A549 treated with RU486 at 1 μM for 4 hours (cell line): Measurements from ENCODE around the gene PPP5C. TPM values are rescaled to one million over a fixed set of nuclear protein-coding genes. Genes with fewer than 3 reads are reported as not detected.

ENCODE experiments used
- total RNA-seq: library from RNA; stranded (reverse); fragments of 200-300 nt; extraction: Qiagen RNA extraction; gene quantifications from 5 replicates; pipeline ENCODE4 v1.2.3, GENCODE V29; 2022; ENCODE audit warnings: low read depth

Gene PPP5C, protein sequence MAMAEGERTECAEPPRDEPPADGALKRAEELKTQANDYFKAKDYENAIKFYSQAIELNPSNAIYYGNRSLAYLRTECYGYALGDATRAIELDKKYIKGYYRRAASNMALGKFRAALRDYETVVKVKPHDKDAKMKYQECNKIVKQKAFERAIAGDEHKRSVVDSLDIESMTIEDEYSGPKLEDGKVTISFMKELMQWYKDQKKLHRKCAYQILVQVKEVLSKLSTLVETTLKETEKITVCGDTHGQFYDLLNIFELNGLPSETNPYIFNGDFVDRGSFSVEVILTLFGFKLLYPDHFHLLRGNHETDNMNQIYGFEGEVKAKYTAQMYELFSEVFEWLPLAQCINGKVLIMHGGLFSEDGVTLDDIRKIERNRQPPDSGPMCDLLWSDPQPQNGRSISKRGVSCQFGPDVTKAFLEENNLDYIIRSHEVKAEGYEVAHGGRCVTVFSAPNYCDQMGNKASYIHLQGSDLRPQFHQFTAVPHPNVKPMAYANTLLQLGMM
- total RNA-seq, result 80.5 to 88.2 TPM (median 82.1 TPM) in 5 replicates

DNA sequence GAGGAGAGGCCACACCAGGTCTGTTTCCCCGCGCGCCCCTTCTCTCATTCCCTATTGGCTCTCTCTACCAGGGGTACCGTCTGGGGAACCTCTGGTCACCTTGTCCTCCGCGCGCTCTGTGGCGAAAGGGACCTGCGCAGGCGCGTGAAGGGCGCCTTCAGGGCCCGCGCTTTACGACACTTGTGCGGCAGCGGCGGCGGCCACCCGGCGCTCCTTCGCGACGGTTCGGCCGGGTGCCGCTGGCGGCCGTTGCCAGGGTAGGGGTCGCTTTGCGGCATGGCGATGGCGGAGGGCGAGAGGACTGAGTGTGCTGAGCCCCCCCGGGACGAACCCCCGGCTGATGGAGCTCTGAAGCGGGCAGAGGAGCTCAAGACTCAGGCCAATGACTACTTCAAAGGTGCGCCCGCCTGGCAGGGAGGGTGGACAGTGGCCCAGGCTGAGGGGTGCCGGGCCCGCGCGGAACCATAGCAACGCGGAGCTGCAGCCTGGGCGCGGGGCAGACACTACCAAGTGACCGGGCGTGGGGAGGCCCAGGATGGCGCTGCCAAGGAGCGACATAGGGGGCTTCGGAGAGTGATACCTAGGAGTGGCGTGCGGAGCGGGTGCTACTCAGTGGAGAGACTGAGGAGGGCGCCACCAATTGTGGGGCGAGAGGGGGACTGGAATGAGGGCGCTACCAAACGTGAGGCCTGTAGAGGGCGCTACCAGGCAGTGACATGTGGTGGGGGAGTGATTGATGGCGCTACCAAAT, at the start of gene PPP5C:
Gene PPP5C, plus strand, starts transcription at position 267 of the 751 bp plus-strand sequence. Its CDS starts 10 bp downstream, at position 277.

DNA sequence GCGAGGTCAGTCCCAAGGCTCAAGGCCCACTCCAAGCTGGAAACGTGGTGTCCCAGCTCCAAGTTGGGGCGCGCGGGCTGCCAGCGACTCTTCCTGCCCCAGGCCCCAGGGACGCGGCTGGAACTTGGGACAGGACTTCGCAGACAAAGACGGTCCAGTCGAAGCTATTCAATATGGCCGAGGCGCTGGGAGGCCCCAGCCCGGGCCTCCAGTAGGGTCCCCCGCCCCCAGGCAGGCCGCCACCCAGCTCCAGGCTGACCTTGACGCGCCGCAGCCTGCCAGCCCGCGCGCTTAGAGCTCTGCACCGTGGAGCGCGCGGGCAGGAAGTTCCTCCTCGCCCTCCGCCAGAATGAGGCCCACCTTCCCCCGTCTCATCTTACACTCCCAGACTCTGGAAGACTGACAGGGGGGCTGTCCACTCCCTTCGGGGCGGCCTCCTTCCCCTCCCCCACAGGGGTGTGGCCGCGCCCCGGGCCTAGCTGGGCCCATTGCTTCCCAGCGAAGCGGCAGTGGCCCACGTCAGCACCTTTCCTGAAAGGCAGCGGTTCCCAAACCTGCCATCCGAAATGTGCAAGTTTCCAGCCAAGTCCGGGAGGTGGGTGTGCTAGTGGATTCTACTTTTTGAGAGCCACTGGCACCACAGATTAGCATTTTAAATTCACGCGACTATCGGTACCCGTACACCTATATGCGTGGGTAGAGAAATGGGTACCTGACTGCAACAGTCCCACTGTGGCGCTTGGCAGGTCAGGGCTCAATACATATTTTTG, 66.6 kb downstream of the PPP5C start, which contains the start of gene CCDC8:
Gene CCDC8, minus strand, starts transcription at position 303 of the 770 bp plus-strand sequence. CDS start 754 bp downstream, outside the sequence.

DNA sequence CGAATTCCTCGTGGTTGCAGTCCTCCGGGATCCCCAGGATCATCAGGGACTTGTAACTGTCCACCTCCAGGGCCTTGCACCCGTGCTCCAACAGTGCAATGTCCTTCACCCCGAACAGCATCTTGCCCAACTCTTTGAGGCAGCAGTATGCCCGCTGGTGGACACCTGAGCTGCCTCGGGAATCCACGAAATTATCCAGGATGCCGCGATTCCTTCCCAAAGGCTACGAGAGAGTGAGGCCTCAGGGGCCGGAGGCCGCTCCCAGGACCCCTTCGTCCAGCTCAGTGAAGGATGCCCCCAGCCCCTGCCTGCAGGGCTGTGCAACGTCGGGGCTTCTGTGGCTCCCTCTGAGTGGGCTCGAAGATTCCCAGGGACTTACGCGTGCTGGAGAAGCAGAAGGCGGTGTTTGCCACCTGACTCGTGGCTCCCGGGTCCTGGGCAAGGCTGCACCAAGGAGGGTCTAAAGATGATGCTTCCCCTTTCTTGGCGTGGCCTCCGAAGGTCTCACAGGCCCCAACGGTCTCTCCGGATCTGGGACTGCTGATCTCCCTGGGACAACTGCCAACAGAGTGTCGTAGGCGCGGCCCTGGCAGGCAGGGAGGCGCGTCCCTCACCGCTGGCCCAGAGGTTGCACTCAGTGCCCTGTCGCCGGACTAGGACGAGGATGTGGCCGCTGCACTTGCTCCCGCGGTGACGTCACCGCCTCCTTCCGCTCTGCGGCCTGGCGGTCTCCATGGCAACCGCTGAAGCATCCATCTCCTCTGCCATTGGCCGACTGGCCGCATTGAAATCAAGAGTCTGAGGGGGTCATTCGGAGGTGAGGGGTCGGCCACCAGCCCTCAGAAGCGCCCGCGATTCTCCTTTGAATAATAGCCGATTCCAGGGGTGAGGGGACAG, 81.6 kb downstream of the PPP5C start, which contains the start of gene PNMA8C:
Gene PNMA8C, minus strand, starts transcription at position 698 of the 897 bp plus-strand sequence. Its CDS starts 577 bp downstream, at position 121.

Other genes with a start within 250 kb of the PPP5C start
- 0.27 to 0.32 TPM in 2 of 5 replicates, not detected in the others for gene IGFL3, start 222.4 kb upstream of the PPP5C start, total RNA-seq
- gene IGFL2, start 198.8 kb upstream of the PPP5C start, total RNA-seq, result 0.56 to 0.83 TPM (median 0.67 TPM) in 4 of 5 replicates, not detected in the other
- gene IGFL1, start 117.3 kb upstream of the PPP5C start, total RNA-seq, result 2.2 to 3.1 TPM (median 2.6 TPM) in 5 replicates
- not detected in 5 replicates for gene HIF3A, start 50.0 kb upstream of the PPP5C start, total RNA-seq
- gene CCDC8, start 66.5 kb downstream of the PPP5C start, total RNA-seq, result not detected in 5 replicates
- gene PNMA8C, start 81.8 kb downstream of the PPP5C start, total RNA-seq, result not detected in 5 replicates
- 8.8 to 12.0 TPM (median 11.0 TPM) in 5 replicates for gene PNMA8A, start 124.5 kb downstream of the PPP5C start, total RNA-seq
- not detected in 5 replicates for gene PNMA8B, start 148.8 kb downstream of the PPP5C start, total RNA-seq